ENCODE results near the gene AKAP10. TPM values are rescaled to one million over a fixed set of nuclear protein-coding genes. Genes with fewer than 3 reads are reported as not detected.

Gene AKAP10
- total and polyA plus RNA-seq, 2 of the 8 experiments (the other 6 are each of a cell fraction or from before 2014, with no cell fraction given) = 13.3 to 27.0 TPM

- no peak for FAIRE-seq
Observed at GRCh38 chr17:19948116-19948943, 29.3 kb downstream of the AKAP10 start.

More at GRCh38 chr17:19948116-19948943, 29.3 kb downstream of the AKAP10 start:
- Histone ChIP-seq H3K27ac (ENCODE audit: low read depth, low read length) (no peak overlapping the region), H3K79me1 (ENCODE audit: low read depth, low read length) (no peaks in the 10 kb centered on the region; the same call in 1 of the 2 replicates), H2BK5ac (ENCODE audit: low read depth, low read length) (no peak overlapping the region), H3K9me3 (ENCODE audit: insufficient read depth in 2 of 2, low read depth in 1 of 2, low read length in 1 of 2) (peaks cover 0 to 8% of the 10 kb centered on the region in 2 experiments; a peak in 1 of 4 replicates), H3K27me3 (replicated peaks in 1 of 4; ENCODE audit: control insufficient read depth in 3 of 4, extremely low read depth in 1 of 4, insufficient read depth in 3 of 4, low read length in 3 of 4) (no peaks in the 10 kb centered on the region), H2AK5ac (ENCODE audit: low read depth, low read length) (no peak overlapping the region), H2BK120ac (replicated peaks; ENCODE audit: low read depth, low read length) (no peak overlapping the region), H4K5ac (ENCODE audit: insufficient read length, low read depth, low read length) (no peak overlapping the region), H3K23ac (ENCODE audit: insufficient read length) (no peak overlapping the region), H3K4me2 (ENCODE audit: insufficient read depth in 1 of 2, low read depth in 2 of 2, low read length in 2 of 2) (no peak overlapping the region), H2AFZ (ENCODE audit: low read length) (no peak overlapping the region), H3K9ac (replicated peaks in 1 of 4; ENCODE audit: extremely low read depth in 1 of 4, low read depth in 3 of 4, low read length in 3 of 4) (no peak overlapping the region; a peak in 1 of 7 replicates), H3K36me3 (ENCODE audit: control insufficient read depth in 2 of 4, insufficient read depth in 4 of 4, low read length in 3 of 4) (peaks cover 2 to 34% (median 19%) of the 10 kb centered on the region in 4 experiments; a peak in 7 of 8 replicates), H3K4me1 (replicated peaks in 1 of 4; ENCODE audit: control insufficient read depth in 3 of 4, insufficient read depth in 4 of 4, low read length in 3 of 4) (peaks cover 0 to 11% (median 1%) of the 10 kb centered on the region in 4 experiments; a peak in 1 of 7 replicates), H4K20me1 (replicated peaks in 1 of 2; ENCODE audit: control insufficient read depth in 1 of 2, insufficient read depth in 2 of 2, low read length in 2 of 2) (peaks cover 3 to 12% of the 10 kb centered on the region in 2 experiments), H2BK12ac (ENCODE audit: low read depth, low read length) (no peak overlapping the region), H3K79me2 (ENCODE audit: control insufficient read depth in 1 of 2, insufficient read depth in 2 of 2, low read length in 2 of 2) (peaks cover 0 to 63% of the 10 kb centered on the region in 2 experiments; a peak in 2 of 4 replicates), H3K18ac (ENCODE audit: extremely low read depth, low read length) (no peak overlapping the region), H3K14ac (ENCODE audit: insufficient read length) (no peak overlapping the region), H2BK15ac (ENCODE audit: low read length) (no peak overlapping the region), H3K4ac (replicated peaks; ENCODE audit: insufficient read length, low read depth, low read length) (no peak overlapping the region), H3K56ac (replicated peaks; ENCODE audit: insufficient read length, low read depth, low read length) (no peak overlapping the region), H4K8ac (ENCODE audit: extremely low read depth, insufficient read depth, low read length) (no peak overlapping the region), H2BK20ac (ENCODE audit: low read length) (no peak overlapping the region), H3K4me3 (ENCODE audit: extremely low read depth in 1 of 4, insufficient read depth in 2 of 4, low read depth in 3 of 4, low read length in 4 of 4) (no peak overlapping the region), H3K23me2 (ENCODE audit: low read depth, low read length) (no peaks in the 10 kb centered on the region), H4K91ac (replicated peaks; ENCODE audit: insufficient read length, low read length) (no peak overlapping the region)
- CTCF ChIA-PET (ENCODE audit: partially characterized antibody) = interaction anchor here (0.6 to 1.6 kb wide), 2 partner anchors 18 to 182 kb away, joined by 3 to 5 read pairs; no protein-coding TSS in a partner anchor
- POLR2A ChIA-PET (ENCODE audit: partially characterized antibody) = interaction anchor here (2.1 kb wide), 1 partner anchor 29 kb away, joined by 6 read pairs; the partner anchor contains the start of gene AKAP10
- DNase-seq (ENCODE audit: low read depth in 1 of 2, low spot score in 2 of 2) = no peak
- WGBS, 2 experiments (ENCODE audit: extremely low coverage in 1 of 2, insufficient coverage in 1 of 2, insufficient read length in 1 of 2, insufficient replicate concordance in 2 of 2, low coverage in 1 of 2, low lambda C conversion rate in 2 of 2, missing lambda C conversion rate in 1 of 2) = 75% methylated on average over 10 of the region's 10 CpGs; no CpG with 5 or more reads in 1 of the 2 experiments
- no peak for TF ChIP-seq BACH1 (IDR thresholded peaks at IDR 0.05; ENCODE audit: low read length)
- TF ChIP-seq SP2 (IDR thresholded peaks at IDR 0.05; ENCODE audit: low read length) = no peak
- TF ChIP-seq EGR1 (IDR thresholded peaks at IDR 0.05; ENCODE audit: borderline replicate concordance, low read depth, low read length) = no peak
- no peak for TF ChIP-seq SIX5 (IDR thresholded peaks at IDR 0.05; ENCODE audit: low read depth, low read length)
- no peak for TF ChIP-seq JUN (IDR thresholded peaks at IDR 0.05; ENCODE audit: low read depth, low read length)
- no peak for TF ChIP-seq CTCF (IDR thresholded peaks at IDR 0.05; ENCODE audit: control extremely low read depth in 1 of 3, insufficient read depth in 1 of 3, low read depth in 1 of 3, low read length in 3 of 3)
- no peak for TF ChIP-seq RBBP5 (IDR thresholded peaks at IDR 0.05; ENCODE audit: borderline replicate concordance, low read depth, low read length)
- TF ChIP-seq HDAC6 (IDR thresholded peaks at IDR 0.05; ENCODE audit: low read depth, low read length) = no peak
- TF ChIP-seq SIRT6 (IDR thresholded peaks at IDR 0.05; ENCODE audit: low read length) = no peak
- TF ChIP-seq POLR2AphosphoS5 (IDR thresholded peaks at IDR 0.05; ENCODE audit: low read depth, low read length) = no peak

Data from H1 (cell line).